ENCODE results near the gene CCDC85C. TPM values are rescaled to one million over a fixed set of nuclear protein-coding genes. Genes with fewer than 3 reads are reported as not detected.

Gene CCDC85C
- total RNA-seq, 1 donor from 2014 or later: 7.0 TPM

DNA sequence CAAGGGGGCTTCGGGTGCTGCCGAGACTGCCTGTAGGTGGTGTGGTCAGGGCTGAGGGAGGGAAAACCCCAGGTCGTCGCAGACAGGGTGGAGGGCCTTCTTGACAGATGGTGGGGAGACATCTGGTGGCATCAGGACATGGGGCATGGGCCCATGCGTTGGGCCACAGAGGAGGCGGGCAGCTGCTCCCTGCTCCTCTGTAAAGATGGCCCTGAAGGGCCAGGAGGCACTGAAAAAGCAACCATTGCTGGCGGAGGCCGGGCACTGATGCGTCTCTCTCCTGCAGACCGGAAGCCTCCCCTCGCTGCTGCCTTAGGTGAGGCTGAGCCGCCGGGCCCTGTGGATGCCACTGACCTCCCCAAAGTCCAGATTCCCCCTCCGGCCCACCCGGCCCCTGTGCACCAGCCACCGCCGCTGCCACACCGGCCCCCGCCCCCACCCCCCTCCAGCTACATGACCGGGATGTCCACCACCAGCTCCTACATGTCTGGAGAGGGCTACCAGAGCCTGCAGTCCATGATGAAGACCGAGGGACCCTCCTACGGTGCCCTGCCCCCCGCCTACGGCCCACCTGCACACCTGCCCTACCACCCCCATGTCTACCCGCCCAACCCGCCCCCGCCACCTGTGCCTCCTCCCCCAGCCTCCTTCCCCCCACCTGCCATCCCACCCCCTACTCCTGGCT is 94.0 kb downstream of the CCDC85C start:
- peaks cover 27% of the 10 kb centered on the region for H3K4me1 Mint-ChIP-seq (ENCODE audit: low read depth)
- peak overlapping the region; percentile 54 for H3K27ac Mint-ChIP-seq (ENCODE audit: unreplicated experiment)
- peak; percentile 79 for DNase-seq (ENCODE audit: low spot score)
- peaks cover 28% of the 10 kb centered on the region for H3K36me3 Mint-ChIP-seq (ENCODE audit: low read depth)
- H3K4me3 Mint-ChIP-seq (ENCODE audit: unreplicated experiment): no peak overlapping the region
- H3K9me3 Mint-ChIP-seq (ENCODE audit: low read depth): no peaks in the 10 kb centered on the region
- TF ChIP-seq, protein P1, sequence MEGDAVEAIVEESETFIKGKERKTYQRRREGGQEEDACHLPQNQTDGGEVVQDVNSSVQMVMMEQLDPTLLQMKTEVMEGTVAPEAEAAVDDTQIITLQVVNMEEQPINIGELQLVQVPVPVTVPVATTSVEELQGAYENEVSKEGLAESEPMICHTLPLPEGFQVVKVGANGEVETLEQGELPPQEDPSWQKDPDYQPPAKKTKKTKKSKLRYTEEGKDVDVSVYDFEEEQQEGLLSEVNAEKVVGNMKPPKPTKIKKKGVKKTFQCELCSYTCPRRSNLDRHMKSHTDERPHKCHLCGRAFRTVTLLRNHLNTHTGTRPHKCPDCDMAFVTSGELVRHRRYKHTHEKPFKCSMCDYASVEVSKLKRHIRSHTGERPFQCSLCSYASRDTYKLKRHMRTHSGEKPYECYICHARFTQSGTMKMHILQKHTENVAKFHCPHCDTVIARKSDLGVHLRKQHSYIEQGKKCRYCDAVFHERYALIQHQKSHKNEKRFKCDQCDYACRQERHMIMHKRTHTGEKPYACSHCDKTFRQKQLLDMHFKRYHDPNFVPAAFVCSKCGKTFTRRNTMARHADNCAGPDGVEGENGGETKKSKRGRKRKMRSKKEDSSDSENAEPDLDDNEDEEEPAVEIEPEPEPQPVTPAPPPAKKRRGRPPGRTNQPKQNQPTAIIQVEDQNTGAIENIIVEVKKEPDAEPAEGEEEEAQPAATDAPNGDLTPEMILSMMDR (IDR thresholded peaks at IDR 0.05): no peak
- H3K27me3 Mint-ChIP-seq (ENCODE audit: low read depth): no peaks in the 10 kb centered on the region

DNA sequence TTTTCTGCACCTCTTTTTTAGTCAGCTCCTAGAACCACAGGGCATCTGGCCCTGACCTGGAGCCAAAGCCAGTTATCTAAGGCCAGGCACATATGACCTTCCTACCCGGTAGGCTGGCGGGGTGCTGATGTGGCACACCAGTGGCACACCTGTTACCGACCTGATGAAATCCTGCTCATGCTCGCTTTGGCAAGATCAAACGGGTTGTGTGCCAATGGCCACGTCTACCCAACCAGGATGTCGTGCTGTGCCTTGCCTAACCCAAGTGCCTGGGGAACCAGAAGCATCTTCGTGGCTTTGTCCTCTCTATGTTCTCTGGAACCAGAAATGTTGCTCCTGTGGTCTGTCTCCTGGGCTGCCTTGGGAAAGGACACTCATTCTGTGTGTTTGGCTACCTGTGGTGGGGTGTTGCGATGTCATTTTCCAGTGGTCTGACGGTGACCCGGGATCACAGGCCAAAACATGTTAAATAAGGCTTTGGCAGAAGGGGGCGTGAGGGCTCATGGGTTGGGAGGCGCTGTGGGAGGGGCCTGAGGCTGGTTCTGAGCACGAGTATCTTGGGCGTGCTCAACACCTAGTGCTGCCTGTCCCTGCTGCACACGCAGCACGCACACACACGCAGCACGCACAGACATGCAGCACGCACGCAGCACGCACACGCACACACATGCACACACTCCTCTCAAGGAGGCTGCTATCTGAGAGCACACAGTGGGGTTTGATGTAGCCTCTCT is 94.9 kb downstream of the CCDC85C start:
- peaks cover 34% of the 10 kb centered on the region for H3K36me3 Mint-ChIP-seq (ENCODE audit: low read depth)

DNA sequence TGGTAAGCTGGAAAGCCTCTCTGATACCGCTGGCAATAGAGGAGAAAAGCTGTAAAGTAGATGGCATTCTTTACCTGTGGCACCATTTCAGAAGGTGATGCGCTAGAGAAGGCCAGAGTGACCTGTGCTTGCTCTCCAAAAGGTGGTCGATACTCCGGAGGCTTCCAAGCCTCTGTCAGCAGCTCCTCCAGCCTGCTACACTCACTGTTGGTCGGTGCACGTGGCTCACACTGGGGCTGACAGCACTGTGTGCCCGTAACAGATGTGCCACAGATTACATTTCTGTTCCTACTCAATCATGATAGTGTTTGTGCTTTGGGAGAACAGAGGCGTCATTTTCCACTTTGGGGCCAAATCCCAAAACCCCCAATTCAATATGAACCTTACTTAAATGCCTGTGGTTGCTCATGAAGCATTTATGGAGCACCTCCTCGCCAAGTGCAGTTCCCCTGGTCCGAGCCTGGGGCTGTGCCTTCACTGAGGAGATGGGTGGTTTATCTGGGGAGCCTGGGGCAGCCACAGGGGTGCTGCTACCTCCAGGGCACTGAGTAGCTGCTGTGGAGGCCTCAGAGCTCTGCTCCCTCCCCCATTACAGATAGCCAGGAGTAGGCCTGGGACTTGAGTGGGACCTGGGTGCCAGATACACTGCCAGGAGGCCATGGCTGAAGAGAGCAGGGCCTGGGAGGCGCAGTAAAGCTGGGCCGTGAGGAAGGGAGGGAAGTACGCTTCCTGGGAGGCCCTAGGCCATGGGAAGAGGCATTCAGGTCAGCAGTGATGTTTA is 96.0 kb downstream of the CCDC85C start:
- Mint-ChIP-seq H3K4me3 (ENCODE audit: unreplicated experiment) (no peak overlapping the region), H3K27ac (ENCODE audit: unreplicated experiment) (no peak overlapping the region), H3K9me3 (ENCODE audit: low read depth) (no peaks in the 10 kb centered on the region), H3K36me3 (ENCODE audit: low read depth) (peaks cover 42% of the 10 kb centered on the region), H3K4me1 (ENCODE audit: low read depth) (peaks cover 27% of the 10 kb centered on the region), H3K27me3 (ENCODE audit: low read depth) (no peaks in the 10 kb centered on the region)
- peak; percentile 55 for DNase-seq (ENCODE audit: low spot score)
- TF ChIP-seq, protein P1 (IDR thresholded peaks at IDR 0.05): no peak

More for the DNA sequence above, 94.9 kb downstream of the CCDC85C start:
- Mint-ChIP-seq H3K4me1 (ENCODE audit: low read depth) (peaks cover 27% of the 10 kb centered on the region), H3K27me3 (ENCODE audit: low read depth) (no peaks in the 10 kb centered on the region), H3K9me3 (ENCODE audit: low read depth) (no peaks in the 10 kb centered on the region), H3K27ac (ENCODE audit: unreplicated experiment) (peak overlapping the region; percentile 24), H3K4me3 (ENCODE audit: unreplicated experiment) (no peak overlapping the region)
- TF ChIP-seq, protein P1 (IDR thresholded peaks at IDR 0.05): no peak
- peak; percentile 58 for DNase-seq (ENCODE audit: low spot score)

DNA sequence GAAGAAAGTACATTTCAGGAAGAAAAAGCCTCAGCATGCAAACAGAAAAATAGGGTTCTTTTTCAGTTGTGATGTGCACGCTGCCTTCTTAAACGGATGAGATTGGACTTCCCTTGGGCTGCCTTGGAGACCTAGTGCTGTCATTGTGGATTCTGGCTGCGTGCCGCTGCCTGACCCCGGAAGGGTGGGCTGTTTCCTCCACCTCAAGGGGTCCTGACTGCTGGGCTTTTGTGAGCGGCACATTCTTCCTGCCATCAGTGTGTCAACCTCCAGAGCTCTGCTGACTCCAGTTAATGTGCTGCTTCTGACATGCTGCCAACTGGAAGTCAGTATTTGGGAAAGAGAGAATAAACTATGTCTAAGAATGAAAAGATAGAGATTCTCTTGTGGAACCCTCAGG is 97.7 kb downstream of the CCDC85C start:
- Mint-ChIP-seq H3K4me3 (ENCODE audit: unreplicated experiment) (no peak overlapping the region), H3K36me3 (ENCODE audit: low read depth) (peaks cover 46% of the 10 kb centered on the region), H3K4me1 (ENCODE audit: low read depth) (peaks cover 15% of the 10 kb centered on the region), H3K9me3 (ENCODE audit: low read depth) (no peaks in the 10 kb centered on the region), H3K27me3 (ENCODE audit: low read depth) (no peaks in the 10 kb centered on the region), H3K27ac (ENCODE audit: unreplicated experiment) (no peak overlapping the region)
- TF ChIP-seq, protein P1 (IDR thresholded peaks at IDR 0.05): no peak
- peak; percentile 32 for DNase-seq (ENCODE audit: low spot score)

DNA sequence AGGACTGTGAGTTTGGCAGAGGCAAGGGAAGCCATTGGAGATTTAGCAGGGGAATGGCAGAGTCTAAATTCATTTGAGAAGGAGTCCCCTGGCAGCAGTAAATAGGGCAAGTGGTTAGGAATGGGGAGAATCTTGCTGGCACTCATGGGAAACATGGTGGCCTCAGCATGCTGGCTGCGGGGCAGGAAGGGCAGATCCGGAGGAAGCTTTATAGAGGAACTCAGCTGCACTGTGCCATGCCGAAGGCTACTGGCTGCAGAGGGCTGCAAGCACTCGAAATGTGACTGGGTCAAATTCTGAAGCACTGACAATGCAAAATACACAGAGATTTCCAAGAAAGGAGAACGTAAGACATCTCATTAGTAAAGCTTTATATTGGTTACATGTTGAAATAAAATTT is 98.9 kb downstream of the CCDC85C start:
- Mint-ChIP-seq H3K4me1 (ENCODE audit: low read depth) (peaks cover 7% of the 10 kb centered on the region), H3K27me3 (ENCODE audit: low read depth) (no peaks in the 10 kb centered on the region), H3K9me3 (ENCODE audit: low read depth) (no peaks in the 10 kb centered on the region), H3K4me3 (ENCODE audit: unreplicated experiment) (no peak overlapping the region), H3K27ac (ENCODE audit: unreplicated experiment) (no peak overlapping the region), H3K36me3 (ENCODE audit: low read depth) (peaks cover 49% of the 10 kb centered on the region)
- TF ChIP-seq, protein P1 (IDR thresholded peaks at IDR 0.05): no peak
- DNase-seq (ENCODE audit: low spot score): peak; percentile 24

Data from chondrocyte (in vitro differentiated cells).